DMS53 (cell line): Measurements from ENCODE around the gene MLLT10.
A peak's percentile ranks its signal among the peaks of the same experiment; 100 is the strongest.

Experiments used
- DNase-seq: peaks from one replicate; lab custom pipeline; 2025; lab: John Stamatoyannopoulos, UW

The MLLT10 gene

GRCh38 chr10:21533467-21534279 is at the start of gene MLLT10:
Gene MLLT10, plus strand, starts transcription at chr10:21534232. Its CDS starts 413 bp downstream, at chr10:21534645.
- peak; percentile 100 for DNase-seq

GRCh38 chr10:21487416-21488180 is 46.4 kb upstream of the MLLT10 start:
- DNase-seq: no peak

GRCh38 chr10:21488246-21488956 is 45.6 kb upstream of the MLLT10 start:
- DNase-seq: no peak

GRCh38 chr10:21488957-21489446 is 45.0 kb upstream of the MLLT10 start:
- no peak for DNase-seq

GRCh38 chr10:21490028-21490710 is 43.9 kb upstream of the MLLT10 start:
- DNase-seq: no peak

- DNase-seq: no peak
Measured at GRCh38 chr10:21490711-21491105, 43.3 kb upstream of the MLLT10 start.

- DNase-seq: no peak
Measured at GRCh38 chr10:21492421-21492820, 41.6 kb upstream of the MLLT10 start.

- DNase-seq: no peak
Measured at GRCh38 chr10:21493784-21494183, 40.2 kb upstream of the MLLT10 start.

GRCh38 chr10:21494191-21495001 is 39.6 kb upstream of the MLLT10 start:
- peak; percentile 63 for DNase-seq

- no peak for DNase-seq
Measured at GRCh38 chr10:21495002-21495751, 38.9 kb upstream of the MLLT10 start.

GRCh38 chr10:21495752-21496342 is 38.2 kb upstream of the MLLT10 start:
- peak; percentile 93 for DNase-seq

GRCh38 chr10:21496343-21497176 is 37.5 kb upstream of the MLLT10 start:
- DNase-seq: peak; percentile 80

GRCh38 chr10:21497177-21497807 is 36.7 kb upstream of the MLLT10 start:
- DNase-seq: peak; percentile 87

GRCh38 chr10:21498377-21498776 is 35.7 kb upstream of the MLLT10 start:
- no peak for DNase-seq

GRCh38 chr10:21498986-21499385 is 35.0 kb upstream of the MLLT10 start:
- no peak for DNase-seq

- no peak for DNase-seq
Measured at GRCh38 chr10:21499701-21500577, 34.1 kb upstream of the MLLT10 start.

- no peak for DNase-seq
Measured at GRCh38 chr10:21500578-21500910, 33.5 kb upstream of the MLLT10 start.
